ENCODE data around the gene LMO4. TPM values are rescaled to one million over a fixed set of nuclear protein-coding genes. Genes with fewer than 3 reads are reported as not detected.

LMO4 gene
- total and polyA plus RNA-seq, 2 of the 13 experiments (the other 11 are each of a cell fraction or from before 2014, with no cell fraction given) = 19.3 to 49.9 TPM

DNA sequence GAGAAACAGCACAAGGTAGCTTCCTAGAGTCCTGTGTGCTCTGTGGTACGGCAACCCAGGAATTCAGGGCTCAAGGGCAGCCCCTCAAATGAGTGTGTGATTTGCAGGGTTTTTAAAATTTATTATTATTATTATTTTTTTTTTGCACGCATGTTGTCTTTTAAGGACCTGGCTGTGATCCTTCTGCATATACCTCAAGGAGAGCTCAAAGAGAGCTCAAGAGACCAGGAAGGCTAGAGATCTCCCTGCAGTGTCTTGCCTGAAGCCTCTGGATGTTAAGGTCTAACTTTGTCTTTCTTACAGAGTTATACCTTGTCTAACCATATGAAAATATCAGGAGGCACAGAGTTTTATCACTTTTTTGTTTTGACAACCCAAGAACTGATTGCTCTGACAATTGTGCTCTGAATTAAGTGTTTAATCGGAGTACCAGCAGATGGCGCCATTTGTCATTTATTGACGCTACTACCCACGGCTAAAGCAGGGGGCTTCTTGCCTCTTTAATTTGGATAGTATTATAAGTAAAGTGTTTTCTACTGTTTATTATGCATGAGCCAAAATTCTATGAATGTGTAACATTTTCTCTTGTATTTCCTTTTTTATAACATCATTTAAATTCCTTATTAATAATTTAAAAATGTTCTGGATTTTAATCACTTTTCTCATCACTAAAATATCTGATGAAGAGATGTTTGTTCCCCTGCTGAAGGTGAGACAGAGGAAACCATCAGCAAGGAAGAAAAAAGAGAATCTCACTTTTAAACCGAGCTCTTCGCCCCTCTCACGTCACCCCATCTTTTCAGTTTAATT is 35.8 kb upstream of the LMO4 start:
- ATAC-seq (peak; percentile 80), DNase-seq (ENCODE audit: low spot score) (peak; percentile 54), FAIRE-seq (peak; percentile 55)
- POLR2A ChIA-PET = no interaction called here
- Histone ChIP-seq H3K27me3 (ENCODE audit: control insufficient read depth in 1 of 2, insufficient read depth in 2 of 2, low read length in 2 of 2) (no peaks in the 10 kb centered on the region; a peak in 1 of 5 replicates), H3K36me3 (replicated peaks in 1 of 2; ENCODE audit: control insufficient read depth in 1 of 2, insufficient read depth in 2 of 2, low read length in 2 of 2) (no peaks in the 10 kb centered on the region), H3K4me1 (ENCODE audit: insufficient read depth, low read length) (no peaks in the 10 kb centered on the region), H4K20me1 (ENCODE audit: insufficient read depth, low read length) (no peaks in the 10 kb centered on the region), H3K9ac (ENCODE audit: insufficient read depth, low read depth, low read length) (no peak overlapping the region), H3K4me2 (ENCODE audit: low read depth, low read length) (no peak overlapping the region), H3K79me2 (ENCODE audit: insufficient read depth, low read length) (no peaks in the 10 kb centered on the region), H2AFZ (ENCODE audit: low read length) (no peak overlapping the region), H3K4me3 (replicated peaks in 1 of 3; ENCODE audit: insufficient read depth in 1 of 3, low read depth in 2 of 3, low read length in 3 of 3) (no peak overlapping the region), H3K9me3 (ENCODE audit: low read length) (no peaks in the 10 kb centered on the region), H3K27ac (ENCODE audit: extremely low read length, insufficient read depth, low read length) (no peak overlapping the region)
- CTCF ChIA-PET (ENCODE audit: low intra/inter-chr PET ratio, low total read pairs) = interaction anchor here (1.4 to 2.1 kb wide), 3 partner anchors 661 to 1303 kb away, joined by 4 to 8 read pairs (median 6); no protein-coding TSS in a partner anchor
- TF ChIP-seq SMC3 (IDR thresholded peaks at IDR 0.05; ENCODE audit: low read length) (peak; percentile 53), ARID2 (CRISPR knock-in tag; IDR thresholded peaks at IDR 0.05; ENCODE audit: borderline replicate concordance) (no peak), ZNF629 (CRISPR knock-in tag; conservative IDR thresholded peaks at IDR 0.05) (no peak), TBP (CRISPR knock-in tag; IDR thresholded peaks at IDR 0.05) (no peak), STAG1 (CRISPR knock-in tag; IDR thresholded peaks at IDR 0.05) (peak; percentile 84), RAD21 (CRISPR knock-in tag; IDR thresholded peaks at IDR 0.05) (peak; percentile 46; the same call in 1 of the 2 replicates), MIXL1 (CRISPR knock-in tag; IDR thresholded peaks at IDR 0.05) (peak; percentile 52; the same call in 1 of the 2 replicates)
- TF ChIP-seq, protein P1, sequence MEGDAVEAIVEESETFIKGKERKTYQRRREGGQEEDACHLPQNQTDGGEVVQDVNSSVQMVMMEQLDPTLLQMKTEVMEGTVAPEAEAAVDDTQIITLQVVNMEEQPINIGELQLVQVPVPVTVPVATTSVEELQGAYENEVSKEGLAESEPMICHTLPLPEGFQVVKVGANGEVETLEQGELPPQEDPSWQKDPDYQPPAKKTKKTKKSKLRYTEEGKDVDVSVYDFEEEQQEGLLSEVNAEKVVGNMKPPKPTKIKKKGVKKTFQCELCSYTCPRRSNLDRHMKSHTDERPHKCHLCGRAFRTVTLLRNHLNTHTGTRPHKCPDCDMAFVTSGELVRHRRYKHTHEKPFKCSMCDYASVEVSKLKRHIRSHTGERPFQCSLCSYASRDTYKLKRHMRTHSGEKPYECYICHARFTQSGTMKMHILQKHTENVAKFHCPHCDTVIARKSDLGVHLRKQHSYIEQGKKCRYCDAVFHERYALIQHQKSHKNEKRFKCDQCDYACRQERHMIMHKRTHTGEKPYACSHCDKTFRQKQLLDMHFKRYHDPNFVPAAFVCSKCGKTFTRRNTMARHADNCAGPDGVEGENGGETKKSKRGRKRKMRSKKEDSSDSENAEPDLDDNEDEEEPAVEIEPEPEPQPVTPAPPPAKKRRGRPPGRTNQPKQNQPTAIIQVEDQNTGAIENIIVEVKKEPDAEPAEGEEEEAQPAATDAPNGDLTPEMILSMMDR (CRISPR knock-in tag; IDR thresholded peaks at IDR 0.05) = peak; percentile 75
- 30% methylated on average over 9 of the region's 9 CpGs for WGBS (ENCODE audit: low lambda C conversion rate)
- no TSS peak for BruUV-seq (replicated peaks)
- intact Hi-C loops (cut with micrococcal nuclease; ENCODE audit: unreplicated experiment) (loop anchor here (1.0 to 2.0 kb wide), 3 partner anchors 660 to 1302 kb away; no protein-coding TSS in a partner anchor), in situ Hi-C loops (cut with HindIII; ENCODE audit: extremely low pct_ligation_motif_present, low pct_unique_long_range_greater_than_20kb) (no loop called here)
